IPS DF 4.7 (cell line): ENCODE data around the gene POFUT1.
"Not testable (repeated sequence)": the region's sequence is repeated elsewhere in the genome, so short reads cannot be mapped to it uniquely, and the experiment has no call there.

ENCODE experiments used
- DNase-seq: peaks from one replicate; pipeline ENCODE4 v3.0.0-alpha.2; 2013; ENCODE audit warnings: low spot score; ENCODE audit errors: extremely low read depth

POFUT1 gene

GRCh38 chr20:32275163-32275562 lies 67.5 kb downstream of the POFUT1 start:
- not testable (repeated sequence) for DNase-seq

GRCh38 chr20:32277361-32278198 lies 69.9 kb downstream of the POFUT1 start, which contains the start of gene KIF3B:
Gene KIF3B (plus strand): TSS chr20:32277651. CDS start chr20:32309778, 32,127 bp downstream.
- DNase-seq = peak; percentile 68

GRCh38 chr20:32278199-32278643 lies 70.5 kb downstream of the POFUT1 start:
- DNase-seq = no peak

- DNase-seq = no peak
These were observed 74.0 kb downstream of the POFUT1 start for GRCh38 chr20:32281711-32282110.

- DNase-seq = no peak
These were observed 74.8 kb downstream of the POFUT1 start for GRCh38 chr20:32282461-32282860.

- DNase-seq = no peak
These were observed 77.5 kb downstream of the POFUT1 start for GRCh38 chr20:32285082-32285620.

- no peak for DNase-seq
These were observed 78.1 kb downstream of the POFUT1 start for GRCh38 chr20:32285621-32286371.

GRCh38 chr20:32287231-32287638 lies 79.6 kb downstream of the POFUT1 start:
- DNase-seq = no peak
